Stomach (tissue), 9 donors: Measurements from ENCODE around the gene FXYD3. TPM values are rescaled to one million over a fixed set of nuclear protein-coding genes. Genes with fewer than 3 reads are reported as not detected.

Experiments
- DNase-seq, 2 donors: peaks; one replicate each; pipeline versions ENCODE4 v3.0.0 to v3.0.0-alpha.2; 2013 to 2019
- H3K27ac ChIP-seq, 5 donors: fragments of 200-600 bp in 4 of 5; sonication (generic) in 4 of 5; one replicate each; pipeline ENCODE4 v1.5.1; 2013 to 2019; ENCODE audit warnings: mild to moderate bottlenecking in 1 of 5, moderate library complexity in 1 of 5
- H3K27me3 ChIP-seq, 3 donors: fragments of 200-600 bp; sonication (generic); one replicate each; pipeline ENCODE4 v1.5.1; 2017 to 2019; ENCODE audit warnings: mixed run types in 1 of 3
- H3K36me3 ChIP-seq, 4 donors: fragments of 200-600 bp; sonication (generic); 1 replicate in 3 of 4; 2 replicates in 1 of 4; pipeline ENCODE4 v1.5.1; 2016 to 2019
- H3K4me1 ChIP-seq, 4 donors: fragments of 200-600 bp; sonication (generic); one replicate each; pipeline ENCODE4 v1.5.1; 2016 to 2019
- H3K4me3 ChIP-seq, 4 donors: fragments of 200-600 bp; sonication (generic) in 3 of 4; one replicate each; pipeline ENCODE4 v1.5.1; 2016 to 2019; ENCODE audit warnings: mild to moderate bottlenecking in 1 of 4
- H3K9me3 ChIP-seq, 4 donors: fragments of 200-600 bp; sonication (generic); one replicate each; pipeline ENCODE4 v1.5.1; 2016 to 2019
- EP300 ChIP-seq: sonication (generic); formaldehyde crosslinking; IDR thresholded peaks from one replicate; pipeline ENCODE4 v1.6.1; 2017; ENCODE audit warnings: antibody characterized with exemption
- POLR2A ChIP-seq, 4 donors: fragments of 450-650 bp; IDR thresholded peaks; one replicate each; pipeline ENCODE4 v1.6.1; 2016; ENCODE audit warnings: antibody characterized with exemption in 4 of 4, control low read depth in 2 of 4, mild to moderate bottlenecking in 1 of 4, moderate library complexity in 1 of 4
- POLR2AphosphoS5 ChIP-seq, 3 donors: sonication (generic); formaldehyde crosslinking; IDR thresholded peaks; one replicate each; pipeline ENCODE4 v1.6.1; 2016; ENCODE audit warnings: antibody characterized with exemption in 3 of 3
- WGBS, 5 donors: extraction: QIAGEN DNeasy Blood & Tissue Kit in 3 of 5; methylation state at CpG; one replicate each; pipeline versions ENCODE4 v1.1.5 to v1.1.7; 2013 to 2018; 5-methylcytosine and 5-hydroxymethylcytosine counted together
- intact Hi-C: fragments of 100-400 bp; cut with DNase I; formaldehyde crosslinking; loops from one replicate; pipeline ENCODE4 v1.15.1; 2023; ENCODE audit warnings: low total_unique reads
- polyA plus RNA-seq, 3 donors: library from polyadenylated mRNA; stranded (reverse); fragments of 200-250 nt; gene quantifications; one replicate each; pipeline ENCODE4 v1.2.3, GENCODE V29; 2013
- total RNA-seq, 5 donors: library from RNA; depleted of rRNA; stranded (reverse); fragments of >200 nt; gene quantifications; one replicate each; pipeline versions ENCODE4 v1.1.0 to v1.2.3, GENCODE V29; 2014 to 2016
- TF ChIP-seq, protein P1 (sequence below), 7 experiments: fragments of 450-650 bp in 4 of 7; fragments of 200-600 bp in 3 of 7; sonication (generic) in 3 of 7; IDR thresholded peaks; one replicate each; pipeline ENCODE4 v1.5.1; 2016 to 2019; ENCODE audit warnings: antibody characterized with exemption in 7 of 7, control low read depth in 2 of 7, mild to moderate bottlenecking in 1 of 7
- donor health status: healthy with polysubstance abuse.
- donor health status: Bipolar disorder and iron deficiency.
- donor health status: healthy.

FXYD3 gene
- total and polyA plus RNA-seq, 8 donors: 84.8 to 800 (median 441) TPM

GRCh38 chr19:35077411-35078223 lies 38.0 kb upstream of the FXYD3 start:
- 85 to 93% (median 91%) methylated on average over 17 of the region's 17 CpGs for WGBS, 5 donors
- no peak for DNase-seq
- Histone ChIP-seq H3K4me3 (no peak overlapping the region), H3K9me3 (no peaks in the 10 kb centered on the region), H3K4me1 (no peaks in the 10 kb centered on the region), H3K27me3 (no peaks in the 10 kb centered on the region), H3K27ac (no peak overlapping the region), H3K36me3 (no peaks in the 10 kb centered on the region)
- intact Hi-C loops: no loop called here
- TF ChIP-seq POLR2A (IDR thresholded peaks at IDR 0.05) (no peak), POLR2AphosphoS5 (IDR thresholded peaks at IDR 0.05) (no peak), EP300 (no peak)
- TF ChIP-seq, protein P1, sequence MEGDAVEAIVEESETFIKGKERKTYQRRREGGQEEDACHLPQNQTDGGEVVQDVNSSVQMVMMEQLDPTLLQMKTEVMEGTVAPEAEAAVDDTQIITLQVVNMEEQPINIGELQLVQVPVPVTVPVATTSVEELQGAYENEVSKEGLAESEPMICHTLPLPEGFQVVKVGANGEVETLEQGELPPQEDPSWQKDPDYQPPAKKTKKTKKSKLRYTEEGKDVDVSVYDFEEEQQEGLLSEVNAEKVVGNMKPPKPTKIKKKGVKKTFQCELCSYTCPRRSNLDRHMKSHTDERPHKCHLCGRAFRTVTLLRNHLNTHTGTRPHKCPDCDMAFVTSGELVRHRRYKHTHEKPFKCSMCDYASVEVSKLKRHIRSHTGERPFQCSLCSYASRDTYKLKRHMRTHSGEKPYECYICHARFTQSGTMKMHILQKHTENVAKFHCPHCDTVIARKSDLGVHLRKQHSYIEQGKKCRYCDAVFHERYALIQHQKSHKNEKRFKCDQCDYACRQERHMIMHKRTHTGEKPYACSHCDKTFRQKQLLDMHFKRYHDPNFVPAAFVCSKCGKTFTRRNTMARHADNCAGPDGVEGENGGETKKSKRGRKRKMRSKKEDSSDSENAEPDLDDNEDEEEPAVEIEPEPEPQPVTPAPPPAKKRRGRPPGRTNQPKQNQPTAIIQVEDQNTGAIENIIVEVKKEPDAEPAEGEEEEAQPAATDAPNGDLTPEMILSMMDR (IDR thresholded peaks at IDR 0.05): no peak

DNA sequence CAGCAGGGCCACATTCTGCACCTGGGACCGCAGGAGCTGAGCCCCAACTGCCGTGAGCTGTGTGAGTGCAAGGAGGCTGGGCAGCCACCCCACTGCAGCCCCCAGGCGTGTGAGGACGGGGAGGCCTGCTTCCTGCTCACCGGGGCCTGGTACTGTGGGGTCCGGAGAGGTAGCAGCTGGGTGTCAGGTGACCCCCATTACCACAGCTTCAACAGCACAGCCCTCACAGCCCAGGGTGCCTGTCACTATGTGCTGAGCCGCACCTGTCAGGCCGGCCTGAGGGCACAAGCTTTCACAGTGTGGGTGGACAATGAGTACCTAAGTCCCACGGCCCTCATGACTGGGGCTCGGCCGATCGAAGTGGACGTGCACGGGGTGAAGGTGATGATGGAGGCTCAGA lies 35.8 kb upstream of the FXYD3 start:
- 83 to 91% (median 89%) methylated on average over 9 to 14 of the region's 14 CpGs for WGBS, 5 donors
- intact Hi-C loops: no loop called here

GRCh38 chr19:35080613-35081170 lies 34.9 kb upstream of the FXYD3 start:
- no peak for DNase-seq
- Histone ChIP-seq H3K4me1 (no peaks in the 10 kb centered on the region), H3K4me3 (no peak overlapping the region), H3K9me3 (no peaks in the 10 kb centered on the region), H3K27me3 (no peaks in the 10 kb centered on the region), H3K36me3 (no peaks in the 10 kb centered on the region), H3K27ac (no peak overlapping the region)
- TF ChIP-seq POLR2AphosphoS5 (IDR thresholded peaks at IDR 0.05) (no peak), EP300 (no peak), POLR2A (IDR thresholded peaks at IDR 0.05) (no peak)
- TF ChIP-seq, protein P1 (IDR thresholded peaks at IDR 0.05): no peak
- intact Hi-C loops: no loop called here
- 80 to 91% (median 85%) methylated on average over 6 to 16 of the region's 16 CpGs for WGBS, 5 donors

More for the DNA sequence above, 35.8 kb upstream of the FXYD3 start:
- no peaks in the 10 kb centered on the region for H3K4me1 ChIP-seq
- no peaks in the 10 kb centered on the region for H3K9me3 ChIP-seq
- H3K4me3 ChIP-seq: no peak overlapping the region
- no peak for DNase-seq
- no peak for TF ChIP-seq POLR2AphosphoS5 (IDR thresholded peaks at IDR 0.05)
- TF ChIP-seq POLR2A (IDR thresholded peaks at IDR 0.05): no peak
- TF ChIP-seq, protein P1 (IDR thresholded peaks at IDR 0.05): no peak
- no peak for TF ChIP-seq EP300
- H3K36me3 ChIP-seq: no peaks in the 10 kb centered on the region
- H3K27me3 ChIP-seq: no peaks in the 10 kb centered on the region
- H3K27ac ChIP-seq: no peak overlapping the region

- H3K9me3 ChIP-seq: no peaks in the 10 kb centered on the region
- WGBS, 5 donors: 65 to 89% (median 87%) methylated on average over 3 to 6 of the region's 6 CpGs
- no peak overlapping the region for H3K27ac ChIP-seq
- DNase-seq: no peak
- H3K27me3 ChIP-seq: no peaks in the 10 kb centered on the region
- intact Hi-C loops: no loop called here
- no peak for TF ChIP-seq POLR2AphosphoS5 (IDR thresholded peaks at IDR 0.05)
- TF ChIP-seq, protein P1 (IDR thresholded peaks at IDR 0.05): no peak
- no peak for TF ChIP-seq EP300
- no peak overlapping the region for H3K4me3 ChIP-seq
- H3K36me3 ChIP-seq: no peaks in the 10 kb centered on the region
- H3K4me1 ChIP-seq: no peaks in the 10 kb centered on the region
These were observed 34.4 kb upstream of the FXYD3 start for GRCh38 chr19:35081201-35081600.
